ENCODE data around the gene C18orf63. TPM values are rescaled to one million over a fixed set of nuclear protein-coding genes. Genes with fewer than 3 reads are reported as not detected.

C18orf63 gene
- total and polyA plus RNA-seq, 3 donors from 2014 or later = 9.8 to 22.1 (median 13.7) TPM

DNA sequence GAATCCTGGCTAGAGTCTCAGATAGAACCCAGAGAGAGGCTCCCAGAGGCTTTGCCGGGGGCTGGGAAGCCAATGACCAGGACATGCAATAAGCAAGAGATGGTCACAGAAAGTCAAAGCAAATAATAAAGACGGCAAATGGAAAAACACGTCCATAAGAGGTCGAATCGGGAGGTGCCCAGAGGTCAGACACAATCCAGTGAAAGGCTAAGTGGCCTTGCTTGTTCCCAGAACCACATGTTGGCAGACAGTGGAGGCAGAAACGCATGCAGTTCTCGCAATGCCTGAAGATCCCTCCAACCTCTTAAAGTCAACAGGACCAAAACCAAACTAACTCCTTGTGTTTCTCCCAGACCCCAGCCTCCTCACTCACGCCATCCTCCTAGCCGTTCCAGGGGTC is 26.9 kb upstream of the C18orf63 start:
- intact Hi-C loops (cut with DNase I; ENCODE audit: low total_unique reads) = no loop called here
- H3K36me3 ChIP-seq (ENCODE audit: low read depth, missing control alignments) = no peaks in the 10 kb centered on the region
- no peaks in the 10 kb centered on the region for H3K9me3 ChIP-seq
- no peak for DNase-seq
- H3K27me3 ChIP-seq = no peaks in the 10 kb centered on the region
- no peak for TF ChIP-seq POLR2A (IDR thresholded peaks at IDR 0.05)
- TF ChIP-seq, protein P1, sequence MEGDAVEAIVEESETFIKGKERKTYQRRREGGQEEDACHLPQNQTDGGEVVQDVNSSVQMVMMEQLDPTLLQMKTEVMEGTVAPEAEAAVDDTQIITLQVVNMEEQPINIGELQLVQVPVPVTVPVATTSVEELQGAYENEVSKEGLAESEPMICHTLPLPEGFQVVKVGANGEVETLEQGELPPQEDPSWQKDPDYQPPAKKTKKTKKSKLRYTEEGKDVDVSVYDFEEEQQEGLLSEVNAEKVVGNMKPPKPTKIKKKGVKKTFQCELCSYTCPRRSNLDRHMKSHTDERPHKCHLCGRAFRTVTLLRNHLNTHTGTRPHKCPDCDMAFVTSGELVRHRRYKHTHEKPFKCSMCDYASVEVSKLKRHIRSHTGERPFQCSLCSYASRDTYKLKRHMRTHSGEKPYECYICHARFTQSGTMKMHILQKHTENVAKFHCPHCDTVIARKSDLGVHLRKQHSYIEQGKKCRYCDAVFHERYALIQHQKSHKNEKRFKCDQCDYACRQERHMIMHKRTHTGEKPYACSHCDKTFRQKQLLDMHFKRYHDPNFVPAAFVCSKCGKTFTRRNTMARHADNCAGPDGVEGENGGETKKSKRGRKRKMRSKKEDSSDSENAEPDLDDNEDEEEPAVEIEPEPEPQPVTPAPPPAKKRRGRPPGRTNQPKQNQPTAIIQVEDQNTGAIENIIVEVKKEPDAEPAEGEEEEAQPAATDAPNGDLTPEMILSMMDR (IDR thresholded peaks at IDR 0.05) = no peak
- H3K4me3 ChIP-seq = no peak overlapping the region
- peak overlapping the region in 1 of 2 donors; percentile 66 for H3K27ac ChIP-seq
- WGBS, 2 donors = 57 to 61% methylated on average over 9 of the region's 9 CpGs
- peaks cover 35% of the 10 kb centered on the region for H3K4me1 ChIP-seq

DNA sequence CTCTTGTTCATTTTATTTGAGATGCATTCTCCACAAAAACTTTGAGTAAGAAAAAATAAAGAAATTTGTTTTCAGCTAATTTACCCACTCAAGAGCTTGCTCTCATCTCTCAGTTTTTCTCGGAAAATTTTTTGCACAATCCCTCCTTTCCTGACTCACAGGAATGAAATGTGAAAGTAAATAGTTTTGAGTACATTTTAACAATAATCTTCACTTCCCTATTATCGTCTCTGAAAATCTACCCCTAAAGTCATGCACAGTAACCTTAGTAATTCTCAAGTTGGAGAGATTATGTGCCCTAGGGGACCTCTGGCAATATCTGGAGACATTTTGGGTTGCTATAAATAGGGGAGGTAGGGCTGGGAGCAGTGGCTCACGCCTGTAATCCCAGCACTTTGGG is 26.5 kb upstream of the C18orf63 start:
- H3K27me3 ChIP-seq = no peaks in the 10 kb centered on the region
- H3K4me1 ChIP-seq = peaks cover 31% of the 10 kb centered on the region
- H3K27ac ChIP-seq = peak overlapping the region in 1 of 2 donors; percentile 66
- H3K4me3 ChIP-seq = no peak overlapping the region
- H3K9me3 ChIP-seq = no peaks in the 10 kb centered on the region
- no peak for TF ChIP-seq POLR2A (IDR thresholded peaks at IDR 0.05)
- TF ChIP-seq, protein P1 (IDR thresholded peaks at IDR 0.05) = no peak
- WGBS, 2 donors = 50 to 53% methylated on average over 3 of the region's 3 CpGs
- no peaks in the 10 kb centered on the region for H3K36me3 ChIP-seq (ENCODE audit: low read depth, missing control alignments)
- intact Hi-C loops (cut with DNase I; ENCODE audit: low total_unique reads) = no loop called here
- no peak for DNase-seq

DNA sequence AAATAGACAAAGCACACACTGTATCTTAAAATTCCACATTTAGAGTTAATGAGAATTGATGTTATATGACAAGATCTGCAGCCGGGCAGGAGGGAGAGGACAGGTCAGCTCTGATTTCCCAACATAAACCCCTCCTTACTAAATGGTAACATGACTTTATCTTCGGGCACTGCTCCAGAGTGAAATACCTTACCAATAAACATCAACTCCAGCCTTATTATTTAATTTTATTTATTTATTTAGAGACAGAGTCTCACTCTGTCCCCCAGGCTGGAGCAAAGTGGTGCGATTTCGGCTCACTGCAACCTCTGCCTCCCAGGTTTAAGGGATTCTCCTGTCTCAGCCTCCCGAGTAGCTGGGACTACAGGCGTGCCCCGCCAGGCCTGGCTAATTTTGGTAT is 25.6 kb upstream of the C18orf63 start:
- Histone ChIP-seq H3K4me1 (peaks cover 23% of the 10 kb centered on the region), H3K36me3 (ENCODE audit: low read depth, missing control alignments) (no peaks in the 10 kb centered on the region), H3K4me3 (no peak overlapping the region), H3K9me3 (no peaks in the 10 kb centered on the region), H3K27me3 (no peaks in the 10 kb centered on the region), H3K27ac (peak overlapping the region in 1 of 2 donors; percentile 66)
- intact Hi-C loops (cut with DNase I; ENCODE audit: low total_unique reads) = no loop called here
- WGBS, 2 donors = 69 to 71% methylated on average over 7 of the region's 7 CpGs
- DNase-seq = no peak
- TF ChIP-seq, protein P1 (IDR thresholded peaks at IDR 0.05) = no peak
- no peak for TF ChIP-seq POLR2A (IDR thresholded peaks at IDR 0.05)

DNA sequence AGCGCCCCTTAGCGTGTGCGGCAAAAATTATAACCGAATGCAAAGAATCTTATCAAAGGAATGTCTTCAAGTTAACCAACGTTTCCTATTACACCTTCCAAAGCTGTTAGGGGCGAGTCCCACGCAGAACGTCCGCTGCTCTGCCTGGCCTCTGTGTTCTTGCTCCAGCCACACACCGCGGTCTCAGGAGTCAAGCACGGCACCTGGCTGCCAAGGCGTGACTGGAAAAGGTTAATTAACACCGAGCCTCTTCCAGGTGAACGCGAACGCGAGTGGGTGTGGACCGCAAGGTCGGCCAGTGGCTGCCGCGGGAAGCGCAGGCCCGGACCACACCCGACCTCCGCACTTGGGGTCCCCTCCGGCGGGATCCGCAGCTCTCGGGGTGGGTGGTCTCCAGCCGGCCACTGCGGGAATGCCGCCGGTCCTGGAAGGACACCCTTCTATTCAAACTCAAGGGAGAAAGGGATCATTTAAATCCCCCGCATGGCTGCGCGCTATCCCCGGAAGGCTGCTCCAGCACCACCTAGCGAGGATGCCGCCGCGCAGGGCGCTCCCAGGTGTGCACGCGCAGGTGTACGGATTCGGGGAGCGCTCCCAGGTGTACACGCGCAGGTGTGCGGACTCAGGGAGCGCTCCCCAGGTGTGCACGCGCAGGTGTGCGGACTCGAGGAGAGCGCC is 24.7 kb upstream of the C18orf63 start:
- WGBS, 2 donors = 4 to 18% methylated on average over 9 to 51 of the region's 57 CpGs
- H3K4me1 ChIP-seq = peaks cover 18% of the 10 kb centered on the region
- H3K27me3 ChIP-seq = no peaks in the 10 kb centered on the region
- H3K27ac ChIP-seq = peak overlapping the region; percentile 33 to 66
- no peaks in the 10 kb centered on the region for H3K9me3 ChIP-seq
- peak; percentile 43 for DNase-seq
- no peaks in the 10 kb centered on the region for H3K36me3 ChIP-seq (ENCODE audit: low read depth, missing control alignments)
- H3K4me3 ChIP-seq = peak overlapping the region; percentile 83 to 87
- intact Hi-C loops (cut with DNase I; ENCODE audit: low total_unique reads) = no loop called here
- no peak for TF ChIP-seq POLR2A (IDR thresholded peaks at IDR 0.05)
- TF ChIP-seq, protein P1 (IDR thresholded peaks at IDR 0.05) = no peak

DNA sequence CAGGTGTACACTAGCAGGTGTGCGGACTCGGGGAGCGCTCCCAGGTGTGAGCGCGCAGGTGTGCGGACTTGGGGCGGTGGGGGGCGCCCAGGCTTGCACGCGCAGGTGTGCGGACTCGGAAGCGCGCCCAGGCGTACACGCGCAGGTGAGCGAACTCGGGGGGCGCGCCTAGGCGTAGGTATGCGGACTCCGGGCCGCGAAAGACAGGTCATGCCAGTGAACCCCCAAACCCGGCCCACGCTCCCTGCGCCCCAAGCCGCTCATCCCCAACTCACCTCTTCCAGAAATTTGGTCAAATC is 24.2 kb upstream of the C18orf63 start:
- TF ChIP-seq, protein P1 (IDR thresholded peaks at IDR 0.05) = no peak
- no peak for TF ChIP-seq POLR2A (IDR thresholded peaks at IDR 0.05)
- H3K4me3 ChIP-seq = peak overlapping the region; percentile 83 to 87
- no peaks in the 10 kb centered on the region for H3K36me3 ChIP-seq (ENCODE audit: low read depth, missing control alignments)
- H3K9me3 ChIP-seq = no peaks in the 10 kb centered on the region
- DNase-seq = no peak
- peaks cover 18% of the 10 kb centered on the region for H3K4me1 ChIP-seq
- peak overlapping the region; percentile 33 to 66 for H3K27ac ChIP-seq
- intact Hi-C loops (cut with DNase I; ENCODE audit: low total_unique reads) = no loop called here
- H3K27me3 ChIP-seq = no peaks in the 10 kb centered on the region
- WGBS, 2 donors = 2% methylated on average over 11 of the region's 30 CpGs; no CpG with 5 or more reads in 1 of the 2 donors
